ENCODE measurements around the gene FBXL17. TPM values are rescaled to one million over a fixed set of nuclear protein-coding genes. Genes with fewer than 3 reads are reported as not detected.

FBXL17 gene
- total RNA-seq, 1 experiment from 2014 or later = 8.8 TPM

GRCh38 chr5:107955321-107955720 is 426.6 kb downstream of the FBXL17 start:
- Histone ChIP-seq H3K27ac (ENCODE audit: low read length) (no peak overlapping the region), H3K9ac (ENCODE audit: low read length) (no peak overlapping the region), H3K4me3 (ENCODE audit: low read length) (no peak overlapping the region), H3K9me2 (replicated peaks; ENCODE audit: low read length) (no peaks in the 10 kb centered on the region), H2AFZ (ENCODE audit: low read length) (no peak overlapping the region), H3K79me2 (ENCODE audit: low read length) (no peaks in the 10 kb centered on the region), H3F3A (ENCODE audit: low read length, unreplicated experiment) (no peaks in the 10 kb centered on the region), H3K9me3 (ENCODE audit: low read length) (no peaks in the 10 kb centered on the region), H3K27me3 (ENCODE audit: low read length) (no peaks in the 10 kb centered on the region), H4K20me1 (ENCODE audit: low read length) (no peaks in the 10 kb centered on the region), H3K36me3 (ENCODE audit: low read depth, low read length) (no peaks in the 10 kb centered on the region), H3K4me2 (ENCODE audit: low read length) (no peak overlapping the region), H3K4me1 (ENCODE audit: insufficient read depth, low read length) (peaks cover 3% of the 10 kb centered on the region; the same call in 1 of the 2 replicates)
- no peak for DNase-seq
- CTCF ChIA-PET = no interaction called here
- ATAC-seq = no peak
- POLR2A ChIA-PET (ENCODE audit: unreplicated experiment) = no interaction called here
- TF ChIP-seq EZH2 (IDR thresholded peaks at IDR 0.05; ENCODE audit: low read length, unreplicated experiment) = no peak
- no peak for TF ChIP-seq EZH2phosphoT487 (IDR thresholded peaks at IDR 0.05; ENCODE audit: borderline replicate concordance, low read length)
- TF ChIP-seq CTCF (conservative IDR thresholded peaks at IDR 0.05; ENCODE audit: low read depth, low read length) = no peak
- intact Hi-C loops (cut with micrococcal nuclease) = no loop called here
- BruUV-seq (replicated peaks) = no TSS peak

- ATAC-seq (no peak), DNase-seq (no peak)
- no peaks in the 10 kb centered on the region for H3K27me3 ChIP-seq (ENCODE audit: low read length)
- CTCF ChIA-PET = no interaction called here
- TF ChIP-seq EZH2 (IDR thresholded peaks at IDR 0.05; ENCODE audit: low read length, unreplicated experiment) (no peak), CTCF (conservative IDR thresholded peaks at IDR 0.05; ENCODE audit: low read depth, low read length) (no peak), EZH2phosphoT487 (IDR thresholded peaks at IDR 0.05; ENCODE audit: borderline replicate concordance, low read length) (no peak)
- no peak overlapping the region for H2AFZ ChIP-seq (ENCODE audit: low read length)
- H3F3A ChIP-seq (ENCODE audit: low read length, unreplicated experiment) = no peaks in the 10 kb centered on the region
- H3K4me3 ChIP-seq (ENCODE audit: low read length) = no peak overlapping the region
- intact Hi-C loops (cut with micrococcal nuclease) = no loop called here
- no TSS peak for BruUV-seq (replicated peaks)
- no peak overlapping the region for H3K9ac ChIP-seq (ENCODE audit: low read length)
- H3K36me3 ChIP-seq (ENCODE audit: low read depth, low read length) = no peaks in the 10 kb centered on the region
- no peaks in the 10 kb centered on the region for H3K9me2 ChIP-seq (replicated peaks; ENCODE audit: low read length)
- H3K9me3 ChIP-seq (ENCODE audit: low read length) = no peaks in the 10 kb centered on the region
- H3K79me2 ChIP-seq (ENCODE audit: low read length) = no peaks in the 10 kb centered on the region
- H4K20me1 ChIP-seq (ENCODE audit: low read length) = no peaks in the 10 kb centered on the region
- no peak overlapping the region for H3K27ac ChIP-seq (ENCODE audit: low read length)
- H3K4me2 ChIP-seq (ENCODE audit: low read length) = no peak overlapping the region
- peaks cover 3% of the 10 kb centered on the region; the same call in 1 of the 2 replicates for H3K4me1 ChIP-seq (ENCODE audit: insufficient read depth, low read length)
- POLR2A ChIA-PET (ENCODE audit: unreplicated experiment) = no interaction called here
Observed at GRCh38 chr5:107954254-107954653, 427.6 kb downstream of the FBXL17 start.

- Histone ChIP-seq H3K27ac (ENCODE audit: low read length) (no peak overlapping the region), H3K27me3 (ENCODE audit: low read length) (no peaks in the 10 kb centered on the region), H4K20me1 (ENCODE audit: low read length) (no peaks in the 10 kb centered on the region), H3K4me1 (ENCODE audit: insufficient read depth, low read length) (no peaks in the 10 kb centered on the region), H3K9me3 (ENCODE audit: low read length) (no peaks in the 10 kb centered on the region), H3F3A (ENCODE audit: low read length, unreplicated experiment) (no peaks in the 10 kb centered on the region), H3K9me2 (replicated peaks; ENCODE audit: low read length) (no peaks in the 10 kb centered on the region), H3K4me2 (ENCODE audit: low read length) (no peak overlapping the region), H3K36me3 (ENCODE audit: low read depth, low read length) (no peaks in the 10 kb centered on the region), H2AFZ (ENCODE audit: low read length) (no peak overlapping the region), H3K4me3 (ENCODE audit: low read length) (no peak overlapping the region), H3K9ac (ENCODE audit: low read length) (no peak overlapping the region), H3K79me2 (ENCODE audit: low read length) (no peaks in the 10 kb centered on the region)
- intact Hi-C loops (cut with micrococcal nuclease) = no loop called here
- no peak for ATAC-seq
- BruUV-seq (replicated peaks) = no TSS peak
- no peak for DNase-seq
- TF ChIP-seq EZH2phosphoT487 (IDR thresholded peaks at IDR 0.05; ENCODE audit: borderline replicate concordance, low read length) = no peak
- TF ChIP-seq EZH2 (IDR thresholded peaks at IDR 0.05; ENCODE audit: low read length, unreplicated experiment) = no peak
- TF ChIP-seq CTCF (conservative IDR thresholded peaks at IDR 0.05; ENCODE audit: low read depth, low read length) = no peak
- CTCF ChIA-PET = no interaction called here
- POLR2A ChIA-PET (ENCODE audit: unreplicated experiment) = no interaction called here
Observed at GRCh38 chr5:107952450-107952849, 429.4 kb downstream of the FBXL17 start.
